Measurements from ENCODE around the gene FGD4. TPM values are rescaled to one million over a fixed set of nuclear protein-coding genes. Genes with fewer than 3 reads are reported as not detected.

FGD4 gene
- total and polyA plus RNA-seq, 8 donors, result 18.6 to 38.9 (median 25.5) TPM

- intact Hi-C loops (cut with DNase I), result no loop called here
- no peak for TF ChIP-seq CTCF (IDR thresholded peaks at IDR 0.05)
These were observed 31.7 kb downstream of the FGD4 start for GRCh38 chr12:32431025-32431424.

GRCh38 chr12:32435921-32436705, 36.8 kb downstream of the FGD4 start:
- Histone ChIP-seq H3K4me3 (no peak overlapping the region), H3K36me3 (no peaks in the 10 kb centered on the region), H3K4me1 (peaks cover 0 to 5% of the 10 kb centered on the region in 2 donors), H3K9me3 (no peaks in the 10 kb centered on the region), H3K27me3 (no peaks in the 10 kb centered on the region), H3K27ac (no peak overlapping the region)
- DNase-seq, result no peak
- intact Hi-C loops (cut with DNase I), result no loop called here
- ATAC-seq, result peak; percentile 33
- TF ChIP-seq CTCF (IDR thresholded peaks at IDR 0.05), result no peak

More at GRCh38 chr12:32431025-32431424, 31.7 kb downstream of the FGD4 start:
- DNase-seq (no peak), ATAC-seq (no peak)
- H3K4me1 ChIP-seq, result peaks cover 0 to 4% of the 10 kb centered on the region in 2 donors
- H3K27me3 ChIP-seq, result no peaks in the 10 kb centered on the region
- H3K4me3 ChIP-seq, result no peak overlapping the region
- H3K9me3 ChIP-seq, result peaks cover 0 to 10% of the 10 kb centered on the region in 2 donors
- H3K36me3 ChIP-seq, result no peaks in the 10 kb centered on the region
- no peak overlapping the region for H3K27ac ChIP-seq

GRCh38 chr12:32437095-32437515, 37.7 kb downstream of the FGD4 start:
- Histone ChIP-seq H3K27ac (peak overlapping the region in 1 of 2 donors; percentile 44), H3K9me3 (no peaks in the 10 kb centered on the region), H3K27me3 (no peaks in the 10 kb centered on the region), H3K4me1 (peaks cover 0 to 5% of the 10 kb centered on the region in 2 donors), H3K36me3 (no peaks in the 10 kb centered on the region), H3K4me3 (no peak overlapping the region)
- DNase-seq (no peak), ATAC-seq (peak; percentile 81)
- intact Hi-C loops (cut with DNase I), result no loop called here
- TF ChIP-seq CTCF (IDR thresholded peaks at IDR 0.05), result no peak

- Histone ChIP-seq H3K9me3 (no peaks in the 10 kb centered on the region), H3K4me1 (peaks cover 5 to 9% of the 10 kb centered on the region in 2 donors), H3K4me3 (no peak overlapping the region), H3K27ac (no peak overlapping the region), H3K36me3 (no peaks in the 10 kb centered on the region), H3K27me3 (no peaks in the 10 kb centered on the region)
- ATAC-seq (no peak), DNase-seq (no peak)
- intact Hi-C loops (cut with DNase I), result no loop called here
- no peak for TF ChIP-seq CTCF (IDR thresholded peaks at IDR 0.05)
These were observed 40.9 kb downstream of the FGD4 start for GRCh38 chr12:32440120-32440865.

GRCh38 chr12:32443491-32443890, 44.1 kb downstream of the FGD4 start:
- intact Hi-C loops (cut with DNase I), result no loop called here
- no peak for ATAC-seq
- H3K4me3 ChIP-seq, result no peak overlapping the region

More at GRCh38 chr12:32443491-32443890, 44.1 kb downstream of the FGD4 start:
- TF ChIP-seq CTCF (IDR thresholded peaks at IDR 0.05), result no peak
- Histone ChIP-seq H3K27ac (no peak overlapping the region), H3K36me3 (no peaks in the 10 kb centered on the region), H3K4me1 (peaks cover 7 to 9% of the 10 kb centered on the region in 2 donors), H3K27me3 (no peaks in the 10 kb centered on the region), H3K9me3 (no peaks in the 10 kb centered on the region)
- no peak for DNase-seq

All from left lung (tissue), 10 donors.